Measurements from ENCODE around the gene BARX1. TPM values are rescaled to one million over a fixed set of nuclear protein-coding genes. Genes with fewer than 3 reads are reported as not detected.
"Not testable (repeated sequence)": the region's sequence is repeated elsewhere in the genome, so short reads cannot be mapped to it uniquely, and the experiment has no call there.

Gene BARX1
- polyA plus RNA-seq, 1 donor from 2014 or later = not detected

DNA sequence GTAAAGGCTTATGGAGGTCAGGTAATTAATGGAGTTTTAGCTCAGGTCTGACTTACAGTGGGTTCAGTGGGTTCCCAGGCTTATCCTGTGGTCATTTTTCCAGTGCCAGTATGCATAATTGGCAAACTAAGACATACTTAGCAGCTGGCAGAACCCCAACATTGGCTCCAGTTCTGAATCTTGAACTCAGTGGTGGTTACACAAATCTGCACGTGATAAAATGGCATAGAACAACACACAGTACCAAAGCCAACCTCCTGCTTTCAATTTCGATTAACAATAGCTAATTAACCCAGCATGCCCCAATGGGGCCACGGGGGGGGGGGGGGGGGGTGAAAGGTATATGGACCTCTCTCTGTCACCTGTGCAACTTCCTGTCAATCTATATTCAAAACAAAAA, 19.0 kb upstream of the BARX1 start:
- H3K79me2 ChIP-seq (replicated peaks; ENCODE audit: insufficient read depth, low read length) = no peaks in the 10 kb centered on the region
- H3K4me2 ChIP-seq (ENCODE audit: low read length) = no peak overlapping the region
- no peaks in the 10 kb centered on the region for H4K20me1 ChIP-seq (ENCODE audit: insufficient read depth)
- TF ChIP-seq, protein P1, sequence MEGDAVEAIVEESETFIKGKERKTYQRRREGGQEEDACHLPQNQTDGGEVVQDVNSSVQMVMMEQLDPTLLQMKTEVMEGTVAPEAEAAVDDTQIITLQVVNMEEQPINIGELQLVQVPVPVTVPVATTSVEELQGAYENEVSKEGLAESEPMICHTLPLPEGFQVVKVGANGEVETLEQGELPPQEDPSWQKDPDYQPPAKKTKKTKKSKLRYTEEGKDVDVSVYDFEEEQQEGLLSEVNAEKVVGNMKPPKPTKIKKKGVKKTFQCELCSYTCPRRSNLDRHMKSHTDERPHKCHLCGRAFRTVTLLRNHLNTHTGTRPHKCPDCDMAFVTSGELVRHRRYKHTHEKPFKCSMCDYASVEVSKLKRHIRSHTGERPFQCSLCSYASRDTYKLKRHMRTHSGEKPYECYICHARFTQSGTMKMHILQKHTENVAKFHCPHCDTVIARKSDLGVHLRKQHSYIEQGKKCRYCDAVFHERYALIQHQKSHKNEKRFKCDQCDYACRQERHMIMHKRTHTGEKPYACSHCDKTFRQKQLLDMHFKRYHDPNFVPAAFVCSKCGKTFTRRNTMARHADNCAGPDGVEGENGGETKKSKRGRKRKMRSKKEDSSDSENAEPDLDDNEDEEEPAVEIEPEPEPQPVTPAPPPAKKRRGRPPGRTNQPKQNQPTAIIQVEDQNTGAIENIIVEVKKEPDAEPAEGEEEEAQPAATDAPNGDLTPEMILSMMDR (IDR thresholded peaks at IDR 0.05; ENCODE audit: poor library complexity, severe bottlenecking) = no peak
- TF ChIP-seq SMC3 (conservative IDR thresholded peaks at IDR 0.05; ENCODE audit: poor library complexity) (no peak), MXI1 (conservative IDR thresholded peaks at IDR 0.05; ENCODE audit: poor library complexity, severe bottlenecking) (no peak), TAF1 (IDR thresholded peaks at IDR 0.05; ENCODE audit: low read depth) (no peak), POLR2AphosphoS5 (IDR thresholded peaks at IDR 0.05) (no peak), RAD21 (conservative IDR thresholded peaks at IDR 0.05) (no peak), EZH2 (IDR thresholded peaks at IDR 0.05; ENCODE audit: borderline replicate concordance, insufficient read depth, low read length, poor library complexity, severe bottlenecking) (no peak)
- TF ChIP-seq, protein P2, sequence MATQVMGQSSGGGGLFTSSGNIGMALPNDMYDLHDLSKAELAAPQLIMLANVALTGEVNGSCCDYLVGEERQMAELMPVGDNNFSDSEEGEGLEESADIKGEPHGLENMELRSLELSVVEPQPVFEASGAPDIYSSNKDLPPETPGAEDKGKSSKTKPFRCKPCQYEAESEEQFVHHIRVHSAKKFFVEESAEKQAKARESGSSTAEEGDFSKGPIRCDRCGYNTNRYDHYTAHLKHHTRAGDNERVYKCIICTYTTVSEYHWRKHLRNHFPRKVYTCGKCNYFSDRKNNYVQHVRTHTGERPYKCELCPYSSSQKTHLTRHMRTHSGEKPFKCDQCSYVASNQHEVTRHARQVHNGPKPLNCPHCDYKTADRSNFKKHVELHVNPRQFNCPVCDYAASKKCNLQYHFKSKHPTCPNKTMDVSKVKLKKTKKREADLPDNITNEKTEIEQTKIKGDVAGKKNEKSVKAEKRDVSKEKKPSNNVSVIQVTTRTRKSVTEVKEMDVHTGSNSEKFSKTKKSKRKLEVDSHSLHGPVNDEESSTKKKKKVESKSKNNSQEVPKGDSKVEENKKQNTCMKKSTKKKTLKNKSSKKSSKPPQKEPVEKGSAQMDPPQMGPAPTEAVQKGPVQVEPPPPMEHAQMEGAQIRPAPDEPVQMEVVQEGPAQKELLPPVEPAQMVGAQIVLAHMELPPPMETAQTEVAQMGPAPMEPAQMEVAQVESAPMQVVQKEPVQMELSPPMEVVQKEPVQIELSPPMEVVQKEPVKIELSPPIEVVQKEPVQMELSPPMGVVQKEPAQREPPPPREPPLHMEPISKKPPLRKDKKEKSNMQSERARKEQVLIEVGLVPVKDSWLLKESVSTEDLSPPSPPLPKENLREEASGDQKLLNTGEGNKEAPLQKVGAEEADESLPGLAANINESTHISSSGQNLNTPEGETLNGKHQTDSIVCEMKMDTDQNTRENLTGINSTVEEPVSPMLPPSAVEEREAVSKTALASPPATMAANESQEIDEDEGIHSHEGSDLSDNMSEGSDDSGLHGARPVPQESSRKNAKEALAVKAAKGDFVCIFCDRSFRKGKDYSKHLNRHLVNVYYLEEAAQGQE (IDR thresholded peaks at IDR 0.05; ENCODE audit: borderline replicate concordance) = no peak
- no peak overlapping the region for H3K4me3 ChIP-seq (ENCODE audit: low read length)
- H2AFZ ChIP-seq (ENCODE audit: low read depth, low read length) = no peak overlapping the region
- no peak overlapping the region for H3K9ac ChIP-seq (ENCODE audit: low read length)
- H3K9me2 ChIP-seq (ENCODE audit: insufficient read depth, low read length) = no peaks in the 10 kb centered on the region
- no peaks in the 10 kb centered on the region for H3F3A ChIP-seq (ENCODE audit: insufficient read depth, low read length, poor library complexity, severe bottlenecking)
- no peaks in the 10 kb centered on the region for H3K36me3 ChIP-seq (ENCODE audit: insufficient read depth, low read length)
- no peaks in the 10 kb centered on the region for H3K9me3 ChIP-seq (ENCODE audit: low read length)
- no peak overlapping the region for H3K27ac ChIP-seq (ENCODE audit: low read length)
- H3K27me3 ChIP-seq (ENCODE audit: insufficient read depth, low read depth, low read length) = no peaks in the 10 kb centered on the region

DNA sequence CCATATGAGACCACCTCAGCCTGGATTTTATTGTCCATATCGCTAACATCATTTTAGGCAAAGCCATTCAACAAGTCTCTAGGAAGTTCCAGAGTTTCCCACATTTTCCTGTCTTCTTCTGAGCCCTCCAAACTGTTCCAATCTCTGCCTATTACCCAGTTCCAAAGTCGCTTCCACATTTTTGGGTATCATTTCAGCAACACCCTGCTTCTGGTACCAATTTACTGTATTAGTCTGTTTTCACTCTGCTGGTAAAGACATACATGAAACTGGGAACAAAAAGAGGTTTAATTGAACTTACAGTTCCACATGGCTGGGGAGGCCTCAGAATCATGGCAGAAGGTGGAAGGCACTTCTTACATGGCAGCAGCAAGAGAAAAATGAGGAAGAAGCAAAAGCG, 17.5 kb upstream of the BARX1 start:
- H3K27me3 ChIP-seq (ENCODE audit: insufficient read depth, low read depth, low read length); H2AFZ ChIP-seq (ENCODE audit: low read depth, low read length); H3K9ac ChIP-seq (ENCODE audit: low read length); H3K9me2 ChIP-seq (ENCODE audit: insufficient read depth, low read length); H3K9me3 ChIP-seq (ENCODE audit: low read length); H3K79me2 ChIP-seq (replicated peaks; ENCODE audit: insufficient read depth, low read length); H3K27ac ChIP-seq (ENCODE audit: low read length); H4K20me1 ChIP-seq (ENCODE audit: insufficient read depth); H3K36me3 ChIP-seq (ENCODE audit: insufficient read depth, low read length); H3K4me3 ChIP-seq (ENCODE audit: low read length); H3F3A ChIP-seq (ENCODE audit: insufficient read depth, low read length, poor library complexity, severe bottlenecking); H3K4me2 ChIP-seq (ENCODE audit: low read length): not testable (repeated sequence)

DNA sequence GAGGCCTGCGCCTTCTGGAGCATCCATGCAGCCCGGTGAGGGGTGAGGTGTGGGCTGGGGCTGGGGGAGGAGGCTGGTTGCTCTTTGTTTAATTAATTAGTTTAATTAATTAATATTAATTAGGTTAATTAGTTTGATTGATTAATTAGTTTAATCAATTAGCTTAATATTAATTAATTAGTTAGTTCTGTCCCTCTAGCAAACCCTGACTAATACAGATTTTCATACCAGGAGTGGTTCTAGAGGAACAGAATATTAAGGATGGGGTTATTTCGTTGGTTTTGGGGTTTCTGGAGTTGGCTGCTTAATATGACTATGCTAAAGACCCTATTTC, 14.1 kb upstream of the BARX1 start:
- Histone ChIP-seq H4K20me1 (ENCODE audit: insufficient read depth) (no peaks in the 10 kb centered on the region), H3K4me3 (ENCODE audit: low read length) (no peak overlapping the region), H2AFZ (ENCODE audit: low read depth, low read length) (no peak overlapping the region), H3K4me2 (ENCODE audit: low read length) (no peak overlapping the region), H3K9me2 (ENCODE audit: insufficient read depth, low read length) (no peaks in the 10 kb centered on the region), H3K9ac (ENCODE audit: low read length) (no peak overlapping the region), H3K27ac (ENCODE audit: low read length) (no peak overlapping the region), H3K9me3 (ENCODE audit: low read length) (no peaks in the 10 kb centered on the region), H3K36me3 (ENCODE audit: insufficient read depth, low read length) (no peaks in the 10 kb centered on the region), H3K79me2 (replicated peaks; ENCODE audit: insufficient read depth, low read length) (no peaks in the 10 kb centered on the region), H3K27me3 (ENCODE audit: insufficient read depth, low read depth, low read length) (no peaks in the 10 kb centered on the region), H3F3A (ENCODE audit: insufficient read depth, low read length, poor library complexity, severe bottlenecking) (no peaks in the 10 kb centered on the region)
- TF ChIP-seq POLR2AphosphoS5 (IDR thresholded peaks at IDR 0.05) (no peak), MXI1 (conservative IDR thresholded peaks at IDR 0.05; ENCODE audit: poor library complexity, severe bottlenecking) (no peak), RAD21 (conservative IDR thresholded peaks at IDR 0.05) (no peak), EP300 (conservative IDR thresholded peaks at IDR 0.05; ENCODE audit: poor library complexity, severe bottlenecking) (no peak), EZH2 (IDR thresholded peaks at IDR 0.05; ENCODE audit: borderline replicate concordance, insufficient read depth, low read length, poor library complexity, severe bottlenecking) (no peak), SMC3 (conservative IDR thresholded peaks at IDR 0.05; ENCODE audit: poor library complexity) (no peak), TAF1 (IDR thresholded peaks at IDR 0.05; ENCODE audit: low read depth) (no peak)
- TF ChIP-seq, protein P1 (IDR thresholded peaks at IDR 0.05; ENCODE audit: poor library complexity, severe bottlenecking) = no peak
- TF ChIP-seq, protein P2 (IDR thresholded peaks at IDR 0.05; ENCODE audit: borderline replicate concordance) = no peak

All from neural cell (in vitro differentiated cells).